GM12878 (cell line): ENCODE results near the gene EPB41L4A. TPM values are rescaled to one million over a fixed set of nuclear protein-coding genes. Genes with fewer than 3 reads are reported as not detected.

ENCODE experiments used
- ATAC-seq: fragments of 200-7000 bp; cut with Tn5 transposase; 3 replicates; pipeline ENCODE4 v1.9.1; 2020; ENCODE audit warnings: mild to moderate bottlenecking, moderate library complexity
- BruUV-seq: library from RNA; stranded (reverse); fragments of 400-500 nt; replicated peaks from 2 replicates; lab custom pipeline; 2021; lab: Mats Ljungman, UMichigan
- CTCF ChIA-PET: fragments of 300-600 bp; sonication (Branson Sonifier 250); formaldehyde crosslinking; extraction: SDS; loops from one replicate; lab custom pipeline; 2021; ENCODE audit warnings: inconsistent platforms; lab: Yijun Ruan, JAX
- POLR2A ChIA-PET: fragments of 350-600 bp; formaldehyde crosslinking; extraction: SDS; loops from one replicate; lab custom pipeline; 2021; ENCODE audit warnings: inconsistent platforms; lab: Charles Lee
- RAD21 ChIA-PET: fragments of 300-600 bp; sonication (Branson Sonifier 250); formaldehyde crosslinking; loops from one replicate; lab custom pipeline; 2023; ENCODE audit warnings: antibody characterized with exemption; ENCODE audit not compliant: unreplicated experiment; lab: Charles Lee
- SMC1A ChIA-PET: fragments of 300-600 bp; sonication (Branson Sonifier 250); formaldehyde crosslinking; loops from one replicate; lab custom pipeline; 2023; ENCODE audit not compliant: unreplicated experiment, uncharacterized antibody; lab: Charles Lee
- DNase-seq: peaks from one replicate; pipeline ENCODE4 v3.0.0-alpha.2; 2011; ENCODE audit warnings: low read depth, low spot score
- FAIRE-seq: peaks from 3 replicates; lab custom pipeline; 2011; peaks lifted over from hg19 to GRCh38; lab: Jason Lieb, UNC
- H2AFZ ChIP-seq: 2 replicates; pipeline ENCODE4 v1.6.0; 2011; ENCODE audit warnings: low read depth, low read length, control low read depth; ENCODE audit not compliant: control insufficient read depth
- H3K27ac ChIP-seq: 2 replicates; pipeline ENCODE4 v1.5.1; 2011; ENCODE audit warnings: control low read depth; ENCODE audit not compliant: control insufficient read depth, insufficient read depth
- H3K27me3 ChIP-seq, 2 experiments: replicated peaks in 1 of 2; 2 replicates each; pipeline versions ENCODE4 v1.6.0 to v1.6.1; 2011; ENCODE audit warnings: low read length in 1 of 2; ENCODE audit not compliant: control insufficient read depth in 2 of 2, insufficient read depth in 2 of 2
- H3K36me3 ChIP-seq, 2 experiments: 2 replicates each; pipeline ENCODE4 v1.5.1; 2011; ENCODE audit warnings: low read length in 1 of 2; ENCODE audit not compliant: control insufficient read depth in 2 of 2, insufficient read depth in 2 of 2
- H3K4me1 ChIP-seq: 2 replicates; pipeline ENCODE4 v1.6.1; 2011; ENCODE audit warnings: mild to moderate bottlenecking, low read length, moderate library complexity, mixed read lengths; ENCODE audit not compliant: control insufficient read depth, insufficient read depth
- H3K4me2 ChIP-seq: 2 replicates; pipeline ENCODE4 v1.6.0; 2011; ENCODE audit warnings: control low read depth; ENCODE audit not compliant: control insufficient read depth, insufficient read depth
- H3K4me3 ChIP-seq: fragments of 200-600 bp; sonication (generic); 2 replicates; pipeline ENCODE4 v1.5.1; 2016
- H3K79me2 ChIP-seq: 2 replicates; pipeline ENCODE4 v1.6.0; 2011; ENCODE audit warnings: low read length; ENCODE audit not compliant: control insufficient read depth, insufficient read depth
- H3K9ac ChIP-seq: 2 replicates; pipeline ENCODE4 v1.8.0; 2011; ENCODE audit warnings: low read length, control low read depth, mixed read lengths; ENCODE audit not compliant: control insufficient read depth, insufficient read depth
- H3K9me3 ChIP-seq: replicated peaks from 3 replicates; pipeline ENCODE4 v1.5.1; 2011; ENCODE audit warnings: mild to moderate bottlenecking, low read length; ENCODE audit not compliant: control insufficient read depth, insufficient read depth
- H4K20me1 ChIP-seq: 2 replicates; pipeline ENCODE4 v1.6.0; 2011; ENCODE audit not compliant: control insufficient read depth, insufficient read depth
- BACH1 ChIP-seq: fragments of 450-650 bp; IDR thresholded peaks from 2 replicates; pipeline ENCODE4 v1.6.1; 2017; ENCODE audit warnings: mild to moderate bottlenecking, borderline replicate concordance
- BMI1 ChIP-seq: fragments of 450-650 bp; IDR thresholded peaks from 2 replicates; pipeline ENCODE4 v1.6.1; 2016; ENCODE audit warnings: mild to moderate bottlenecking, moderate library complexity, borderline replicate concordance
- CBFB ChIP-seq: IDR thresholded peaks from 2 replicates; pipeline ENCODE4 v1.6.1; 2016; ENCODE audit warnings: antibody characterized with exemption, low read depth
- CBX3 ChIP-seq: fragments of 200-600 bp; sonication (generic); IDR thresholded peaks from 2 replicates; pipeline ENCODE4 v1.6.1; 2016; ENCODE audit warnings: low read depth, borderline replicate concordance
- E2F4 ChIP-seq: IDR thresholded peaks from 2 replicates; pipeline ENCODE4 v1.6.1; 2012; ENCODE audit warnings: low read depth, low read length, improper control_type of control experiment
- FOXM1 ChIP-seq: IDR thresholded peaks from 2 replicates; pipeline ENCODE4 v1.6.1; 2012; ENCODE audit warnings: low read depth, mild to moderate bottlenecking, inconsistent platforms, low read length, moderate library complexity
- HCFC1 ChIP-seq: fragments of 150-350 bp; IDR thresholded peaks from 2 replicates; pipeline ENCODE4 v1.6.1; 2014; ENCODE audit warnings: low read length
- JUND ChIP-seq: IDR thresholded peaks from 2 replicates; pipeline ENCODE4 v1.6.1; 2012; ENCODE audit warnings: low read depth, mild to moderate bottlenecking, low read length, improper control_type of control experiment, moderate library complexity
- MEF2A ChIP-seq: IDR thresholded peaks from 2 replicates; pipeline ENCODE4 v1.6.1; 2011; ENCODE audit warnings: low read depth, mild to moderate bottlenecking, low read length, moderate library complexity; ENCODE audit not compliant: insufficient read depth
- MYB ChIP-seq: fragments of 150-350 bp; IDR thresholded peaks from 2 replicates; pipeline ENCODE4 v1.6.1; 2014; ENCODE audit warnings: mild to moderate bottlenecking, low read depth, low read length, borderline replicate concordance
- NR2C1 ChIP-seq: fragments of 450-650 bp; IDR thresholded peaks from 2 replicates; pipeline ENCODE4 v1.6.1; 2017; ENCODE audit warnings: antibody characterized with exemption, mild to moderate bottlenecking, moderate library complexity
- POLR2AphosphoS5 ChIP-seq: IDR thresholded peaks from 2 replicates; pipeline ENCODE4 v1.6.1; 2011; ENCODE audit warnings: mild to moderate bottlenecking, low read length, inconsistent platforms
- SPI1 ChIP-seq: IDR thresholded peaks from 2 replicates; pipeline ENCODE4 v1.6.1; 2011; ENCODE audit warnings: low read depth, mild to moderate bottlenecking, low read length, moderate library complexity, borderline replicate concordance; ENCODE audit not compliant: insufficient read depth
- TCF7 ChIP-seq: IDR thresholded peaks from 2 replicates; pipeline ENCODE4 v1.6.1; 2014; ENCODE audit warnings: antibody characterized with exemption, borderline replicate concordance
- WGBS: methylation state at CpG from one replicate; pipeline ENCODE4 v1.1.6; 2016; ENCODE audit warnings: low lambda C conversion rate; ENCODE audit not compliant: insufficient replicate concordance, insufficient coverage; ENCODE audit errors: missing lambda C conversion rate; 5-methylcytosine and 5-hydroxymethylcytosine counted together
- in situ Hi-C: fragments of 300-500 bp; cut with MboI; formaldehyde crosslinking; loops from 9 replicates; pipeline ENCODE4 v1.14.3; 2018; ENCODE audit warnings: mixed read lengths
- intact Hi-C: fragments of 100-400 bp; cut with micrococcal nuclease; formaldehyde crosslinking; loops from one replicate; pipeline ENCODE4 v1.14.2; 2022; ENCODE audit not compliant: unreplicated experiment
- polyA plus RNA-seq, 11 experiments: library from polyadenylated mRNA; depleted of rRNA in 4 of 11; unstranded in 6 of 11; stranded (reverse) in 5 of 11; fragments of >200 nt; fragmentation: Nextera tagmentation in 4 of 11; fragmentation: Illumina TruSeq in 1 of 11; extraction: Ambion mirVana in 4 of 11; extraction: Trizol in 1 of 11; gene quantifications; 1 replicate in 1 of 11; 2 replicates in 10 of 11; pipeline versions ENCODE4 v1.2.1 to v1.2.3, GENCODE V29; 2011 to 2016; ENCODE audit warnings: inconsistent platforms in 2 of 11, missing spikeins in 2 of 11, low read depth in 1 of 11
- total RNA-seq, 4 experiments: library from RNA; depleted of rRNA in 3 of 4; stranded (reverse); fragments of >200 nt in 3 of 4; fragmentation: Illumina TruSeq in 1 of 4; extraction: Trizol in 1 of 4; gene quantifications; 2 replicates each; pipeline versions ENCODE4 v1.2.1 to v1.2.3, GENCODE V29; 2013 to 2021

Gene EPB41L4A
- total and polyA plus RNA-seq, 10 of the 15 experiments (the other 5 are each of a cell fraction or from before 2014, with no cell fraction given): 0.10 to 0.67 (median 0.30) TPM

GRCh38 chr5:112342389-112342788 lies 76.7 kb downstream of the EPB41L4A start:
- BruUV-seq: no TSS peak
- in situ Hi-C loops: no loop called here
- intact Hi-C loops: no loop called here
- no peak for TF ChIP-seq MEF2A
- no peak for TF ChIP-seq MYB
- TF ChIP-seq SPI1: no peak
- no peak for TF ChIP-seq BACH1
- TF ChIP-seq HCFC1: no peak
- TF ChIP-seq E2F4: no peak
- TF ChIP-seq JUND: no peak
- no peak for TF ChIP-seq TCF7
- no peak for TF ChIP-seq POLR2AphosphoS5
- no peak for TF ChIP-seq NR2C1
- no peak for TF ChIP-seq FOXM1
- TF ChIP-seq CBFB: no peak
- TF ChIP-seq CBX3: no peak
- no peak for TF ChIP-seq BMI1
- Histone ChIP-seq H3K27ac (no peak overlapping the region), H3K79me2 (no peaks in the 10 kb centered on the region), H3K4me3 (no peak overlapping the region), H3K36me3 (no peaks in the 10 kb centered on the region), H3K27me3 (no peaks in the 10 kb centered on the region; a peak in 1 of 4 replicates), H4K20me1 (no peaks in the 10 kb centered on the region), H3K4me2 (no peak overlapping the region), H3K9ac (no peak overlapping the region), H3K4me1 (peaks cover 7% of the 10 kb centered on the region), H2AFZ (no peak overlapping the region), H3K9me3 (no peaks in the 10 kb centered on the region)
- ChIA-PET RAD21 (no interaction called here), CTCF (interaction anchor here (0.6 kb wide), 1 partner anchor 303 kb away, joined by 3 read pairs; no protein-coding TSS in a partner anchor), SMC1A (no interaction called here), POLR2A (no interaction called here)
- DNase-seq: no peak
- 14% methylated on average over 3 of the region's 3 CpGs for WGBS
- ATAC-seq: no peak
- no peak for FAIRE-seq
